Ovary (tissue), 9 donors: ENCODE data around the gene TSC22D4. TPM values are rescaled to one million over a fixed set of nuclear protein-coding genes. Genes with fewer than 3 reads are reported as not detected.

Experiments used
- DNase-seq, 5 donors: peaks; one replicate each; pipeline ENCODE4 v3.0.0-alpha.2; 2019 to 2020
- H3K27ac ChIP-seq, 2 donors: fragments of 200-600 bp; one replicate each; pipeline versions ENCODE4 v1.5.1 to v1.8.0; 2019 to 2022
- H3K27me3 ChIP-seq: fragments of 200-600 bp; one replicate; pipeline ENCODE4 v1.8.0; 2022
- H3K36me3 ChIP-seq: fragments of 200-600 bp; sonication (generic); one replicate; pipeline ENCODE4 v1.5.1; 2019
- H3K4me1 ChIP-seq: one replicate; pipeline ENCODE4 v1.8.1; 2013; ENCODE audit warnings: mild to moderate bottlenecking, moderate library complexity; ENCODE audit not compliant: insufficient read depth
- H3K4me3 ChIP-seq: fragments of 200-600 bp; sonication (generic); one replicate; pipeline ENCODE4 v1.5.1; 2017
- H3K9me3 ChIP-seq, 2 donors: fragments of 200-600 bp in 1 of 2; sonication (generic) in 1 of 2; one replicate each; pipeline versions ENCODE4 v1.5.1 to v1.8.1; 2013 to 2019; ENCODE audit warnings: mild to moderate bottlenecking in 1 of 2, moderate library complexity in 1 of 2
- CTCF ChIP-seq, 3 donors: fragments of 450-650 bp in 2 of 3; fragments of 200-600 bp in 1 of 3; IDR thresholded peaks; one replicate each; pipeline versions ENCODE4 v1.5.1 to v1.8.0; 2016 to 2022; ENCODE audit warnings: antibody characterized with exemption in 3 of 3, mild to moderate bottlenecking in 1 of 3
- EP300 ChIP-seq: sonication (generic); formaldehyde crosslinking; IDR thresholded peaks from one replicate; pipeline ENCODE4 v1.6.1; 2017; ENCODE audit warnings: antibody characterized with exemption
- POLR2A ChIP-seq: fragments of 450-650 bp; IDR thresholded peaks from one replicate; pipeline ENCODE4 v1.6.1; 2017; ENCODE audit warnings: antibody characterized with exemption, mild to moderate bottlenecking, moderate library complexity
- WGBS, 3 donors: extraction: QIAGEN DNeasy Blood & Tissue Kit in 1 of 3; methylation state at CpG; one replicate each; pipeline versions ENCODE4 v1.1.5 to v1.1.7; 2013 to 2017; 5-methylcytosine and 5-hydroxymethylcytosine counted together
- intact Hi-C, 4 donors: fragments of 100-400 bp; cut with DNase I; formaldehyde crosslinking; loops; one replicate each; pipeline versions ENCODE4 v1.11.0 to v1.15.1; 2022 to 2023
- polyA plus RNA-seq, 2 donors: library from polyadenylated mRNA; stranded (reverse); fragments of 200-250 nt in 1 of 2; fragments of 350-450 nt in 1 of 2; fragmentation: Illumina TruSeq in 1 of 2; extraction: RNeasy Lipid Tissue Mini Kit (QIAGEN cat#74804) in 1 of 2; gene quantifications; one replicate each; pipeline ENCODE4 v1.2.3, GENCODE V29; 2013 to 2014
- total RNA-seq, 7 donors: library from RNA; depleted of rRNA in 2 of 7; stranded (reverse); fragments of >200 nt in 2 of 7; fragmentation: NEBNext Ultra II Directional in 3 of 7; extraction: Animal tissue kit (Norgen Biotek cat#: 25700) in 3 of 7; gene quantifications; one replicate each; pipeline versions ENCODE4 v1.1.0 to v1.2.4, GENCODE V29; 2016 to 2023
- donor health status: DM: no; HTN: no; CAD: no; lungs with moderate emphysema.
- donor health status: DM: no; HTN: no; CAD: no.
- donor health status: Bipolar disorder and iron deficiency.
- donor health status: DM: yes; HTN: yes; CAD: no.
- donor health status: DM: no; HTN: no; CAD: no.
- donor health status: DM: yes; HTN: yes; CAD: no.

Gene TSC22D4
- total and polyA plus RNA-seq, 9 donors, result 6.5 to 57.3 (median 40.4) TPM

- Histone ChIP-seq H3K27ac (peak overlapping the region; percentile 55 to 59), H3K36me3 (no peaks in the 10 kb centered on the region), H3K27me3 (no peaks in the 10 kb centered on the region), H3K4me3 (peak overlapping the region; percentile 46), H3K4me1 (peaks cover 6% of the 10 kb centered on the region), H3K9me3 (no peaks in the 10 kb centered on the region)
- TF ChIP-seq CTCF (IDR thresholded peaks at IDR 0.05), result peak; percentile 82 to 99 (median 99)
- TF ChIP-seq POLR2A, result no peak
- peak; percentile 64 to 88 (median 81) for DNase-seq
- intact Hi-C loops, result loop anchor here in 2 of 4 donors (5.0 kb wide), 2 partner anchors 64 to 199 kb away; no protein-coding TSS in a partner anchor
- 0 to 1% (median 1%) methylated on average over 49 to 79 of the region's 79 CpGs for WGBS, 3 donors
Measured at GRCh38 chr7:100483090-100483721, 4.2 kb upstream of the TSC22D4 start.

DNA sequence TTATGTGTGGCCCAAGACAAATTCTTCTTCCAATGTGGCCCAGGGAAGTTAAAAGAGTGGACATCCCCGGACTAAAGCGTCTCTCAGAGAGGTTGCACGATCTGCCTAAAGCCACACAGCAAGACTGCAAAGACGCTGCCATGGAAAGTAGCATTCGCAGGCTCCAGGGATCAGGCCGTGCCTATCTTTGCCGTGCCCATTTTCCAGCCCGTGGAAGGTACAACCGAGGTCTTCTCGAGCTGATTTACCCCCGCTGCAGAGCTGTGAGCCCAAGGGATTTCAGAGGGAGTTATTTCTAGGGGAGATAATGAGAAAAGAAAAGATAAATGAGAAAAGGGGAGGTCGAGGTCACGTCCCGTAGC, 3.7 kb upstream of the TSC22D4 start:
- intact Hi-C loops, result loop anchor here in 2 of 4 donors (5.0 kb wide), 2 partner anchors 65 to 200 kb away; no protein-coding TSS in a partner anchor
- TF ChIP-seq POLR2A (no peak), CTCF (IDR thresholded peaks at IDR 0.05) (no peak), EP300 (no peak)

DNA sequence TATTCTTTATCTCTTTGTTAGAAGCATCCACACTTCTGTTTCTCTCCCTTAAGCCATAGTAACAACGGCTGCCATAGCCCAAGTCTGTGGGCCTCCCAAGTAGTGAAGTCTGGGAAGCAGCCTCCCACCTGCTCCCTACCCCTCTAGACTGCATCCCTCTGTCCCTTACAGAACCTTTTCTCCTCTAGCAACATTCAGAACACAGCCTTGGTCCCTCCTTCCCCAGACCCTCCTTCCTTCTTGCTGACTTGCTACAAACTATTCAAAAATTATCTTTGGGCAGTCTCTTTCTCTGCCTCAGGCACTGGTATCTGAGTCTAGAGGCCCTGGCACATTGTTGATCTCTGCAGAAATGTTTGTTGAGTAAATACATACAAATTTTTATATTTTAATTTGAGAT, 2.5 kb upstream of the TSC22D4 start:
- no peak for DNase-seq
- TF ChIP-seq EP300, result no peak
- no peak for TF ChIP-seq CTCF (IDR thresholded peaks at IDR 0.05)
- Histone ChIP-seq H3K27me3 (no peaks in the 10 kb centered on the region), H3K36me3 (no peaks in the 10 kb centered on the region), H3K4me1 (peaks cover 12% of the 10 kb centered on the region), H3K27ac (no peak overlapping the region), H3K4me3 (no peak overlapping the region), H3K9me3 (no peaks in the 10 kb centered on the region)
- WGBS, 3 donors, result 73 to 89% (median 83%) methylated on average over 1 of the region's 1 CpG
- intact Hi-C loops, result loop anchor here in 2 of 4 donors (5.0 kb wide), 2 partner anchors 66 to 201 kb away; no protein-coding TSS in a partner anchor

More for the DNA sequence above, 3.7 kb upstream of the TSC22D4 start:
- Histone ChIP-seq H3K27me3 (no peaks in the 10 kb centered on the region), H3K4me1 (peaks cover 6% of the 10 kb centered on the region), H3K27ac (no peak overlapping the region), H3K4me3 (peak overlapping the region; percentile 46), H3K36me3 (no peaks in the 10 kb centered on the region), H3K9me3 (no peaks in the 10 kb centered on the region)
- no peak for DNase-seq
- 30 to 42% (median 32%) methylated on average over 14 of the region's 14 CpGs for WGBS, 3 donors

- no peaks in the 10 kb centered on the region for H3K27me3 ChIP-seq
- no peaks in the 10 kb centered on the region for H3K36me3 ChIP-seq
- H3K4me1 ChIP-seq, result peaks cover 10% of the 10 kb centered on the region
- peak overlapping the region; percentile 61 to 76 for H3K27ac ChIP-seq
- no peaks in the 10 kb centered on the region for H3K9me3 ChIP-seq
- H3K4me3 ChIP-seq, result peak overlapping the region; percentile 98
- DNase-seq, result peak in 3 of 5 donors; percentile 53 to 61 (median 54)
- WGBS, 3 donors, result 0 to 3% (median 1%) methylated on average over 8 to 16 of the region's 16 CpGs
- no peak for TF ChIP-seq POLR2A
- TF ChIP-seq CTCF (IDR thresholded peaks at IDR 0.05), result no peak
- no peak for TF ChIP-seq EP300
- intact Hi-C loops, result loop anchor here in 3 of 4 donors (5.0 to 10.0 kb wide), 4 partner anchors 79 to 607 kb away; partner anchors contain the start of genes TRIP6 (in 2 of the 3), SLC12A9 (in 1 of the 3) and TRIM56 (in 1 of the 3)
Measured at GRCh38 chr7:100477871-100478267, 1.1 kb downstream of the TSC22D4 start.
